WTC11 (cell line): ENCODE results near the gene CPPED1.

ENCODE experiments used
- AR ChIP-seq: fragments of 250-450 bp; sonication (Bioruptor Pico); IDR thresholded peaks from 2 replicates; pipeline ENCODE4 v1.9.0; 2021; ENCODE audit warnings: mild to moderate bottlenecking
- ATF2 ChIP-seq: sonication (generic); formaldehyde crosslinking; IDR thresholded peaks from 2 replicates; pipeline ENCODE4 v1.8.1; 2022; ENCODE audit warnings: low read depth, missing genetic modification reagents, borderline replicate concordance
- CREB1 ChIP-seq: sonication (generic); formaldehyde crosslinking; IDR thresholded peaks from 2 replicates; pipeline ENCODE4 v1.8.0; 2023; ENCODE audit warnings: mild to moderate bottlenecking, missing genetic modification reagents
- CREM ChIP-seq: sonication (generic); formaldehyde crosslinking; IDR thresholded peaks from 2 replicates; pipeline ENCODE4 v1.8.1; 2022; ENCODE audit warnings: mild to moderate bottlenecking, missing genetic modification reagents, moderate library complexity
- ESRRA ChIP-seq: sonication (generic); formaldehyde crosslinking; IDR thresholded peaks from 2 replicates; pipeline ENCODE4 v1.8.1; 2022; ENCODE audit warnings: mild to moderate bottlenecking, missing genetic modification reagents, borderline replicate concordance
- IRF2 ChIP-seq: sonication (generic); formaldehyde crosslinking; IDR thresholded peaks from 2 replicates; pipeline ENCODE4 v1.8.0; 2022; ENCODE audit warnings: low read depth, missing genetic modification reagents, borderline replicate concordance
- NFYB ChIP-seq: sonication (generic); formaldehyde crosslinking; conservative IDR thresholded peaks from 2 replicates; pipeline ENCODE4 v1.8.0; 2022; ENCODE audit warnings: low read depth, missing genetic modification reagents
- NR1H2 ChIP-seq: sonication (generic); formaldehyde crosslinking; IDR thresholded peaks from 2 replicates; pipeline ENCODE4 v1.9.0; 2021; ENCODE audit warnings: mild to moderate bottlenecking, moderate library complexity, missing genetic modification reagents
- NR2C2 ChIP-seq: sonication (generic); formaldehyde crosslinking; IDR thresholded peaks from 2 replicates; pipeline ENCODE4 v1.8.0; 2022; ENCODE audit warnings: mild to moderate bottlenecking, missing genetic modification reagents

GRCh38 chr16:12744860-12745259 lies 58.8 kb downstream of the CPPED1 start:
- TF ChIP-seq NR2C2 (CRISPR knock-in tag) (no peak), NFYB (CRISPR knock-in tag) (no peak), ESRRA (CRISPR knock-in tag) (no peak), AR (CRISPR knock-in tag) (no peak), CREM (CRISPR knock-in tag) (no peak), IRF2 (no peak), NR1H2 (CRISPR knock-in tag) (no peak), CREB1 (CRISPR knock-in tag) (no peak), ATF2 (CRISPR knock-in tag) (no peak)
